Cardiac muscle cell (in vitro differentiated cells and primary cell): ENCODE measurements around the gene SLFN5. TPM values are rescaled to one million over a fixed set of nuclear protein-coding genes. Genes with fewer than 3 reads are reported as not detected.
"Not testable (repeated sequence)": the region's sequence is repeated elsewhere in the genome, so short reads cannot be mapped to it uniquely, and the experiment has no call there.

Source experiments
- DNase-seq, 2 donors: peaks; one replicate each; pipeline versions ENCODE4 v3.0.0 to v3.0.0-alpha.2; 2010 to 2017; ENCODE audit warnings: low read depth in 1 of 2, low spot score in 1 of 2
- H3K27ac ChIP-seq: fragments of 200-600 bp; sonication (generic); 2 replicates; pipeline ENCODE4 v1.5.1; 2016
- H3K27me3 ChIP-seq: fragments of 200-600 bp; sonication (generic); 2 replicates; pipeline ENCODE4 v1.6.0; 2016; ENCODE audit warnings: control low read depth
- H3K36me3 ChIP-seq: fragments of 200-600 bp; sonication (generic); 2 replicates; pipeline ENCODE4 v1.5.1; 2016; ENCODE audit warnings: control low read depth
- H3K4me1 ChIP-seq: fragments of 200-600 bp; sonication (generic); 2 replicates; pipeline ENCODE4 v1.8.1; 2017; ENCODE audit warnings: low read depth, mild to moderate bottlenecking, mixed run types
- H3K4me3 ChIP-seq: fragments of 200-600 bp; sonication (generic); 2 replicates; pipeline ENCODE4 v1.5.1; 2016; ENCODE audit warnings: mild to moderate bottlenecking
- H3K9me3 ChIP-seq: fragments of 200-600 bp; sonication (generic); 2 replicates; pipeline ENCODE4 v1.5.1; 2017; ENCODE audit warnings: low read depth, mild to moderate bottlenecking, control low read depth
- CTCF ChIP-seq: IDR thresholded peaks from 2 replicates; pipeline ENCODE4 v1.5.1; 2012; ENCODE audit warnings: low read depth, mild to moderate bottlenecking, low read length
- polyA plus RNA-seq: library from polyadenylated mRNA; unstranded; fragments of >200 nt; fragmentation: Nextera tagmentation; extraction: Ambion mirVana; gene quantifications from 2 replicates; pipeline ENCODE4 v1.2.1, GENCODE V29; 2016
- total RNA-seq: library from RNA; depleted of rRNA; stranded (reverse); fragments of >200 nt; gene quantifications from 2 replicates; pipeline ENCODE4 v1.2.3, GENCODE V29; 2016

Gene SLFN5
- total RNA-seq: 6.2 and 8.3 TPM in 2 replicates
- 2.7 and 8.9 TPM in 2 replicates for polyA plus RNA-seq

- Histone ChIP-seq H3K27ac (peak within 1 kb of the TSS; percentile 92), H3K4me3 (peak within 1 kb of the TSS; percentile 63), H3K36me3 (no peaks in the 10 kb centered on the region), H3K27me3 (no peaks in the 10 kb centered on the region), H3K9me3 (no peaks in the 10 kb centered on the region), H3K4me1 (peaks cover 18% of the 10 kb centered on the region)
- DNase-seq: peak; percentile 93 to 94
- no peak for TF ChIP-seq CTCF
Observed at GRCh38 chr17:35242805-35243560, at the start of gene SLFN5. Gene SLFN5, plus strand, starts transcription at chr17:35243072. Its CDS starts 15,619 bp downstream, at chr17:35258691.

GRCh38 chr17:35194001-35194400 is 48.9 kb upstream of the SLFN5 start, which contains the start of gene SLC35G3:
Gene SLC35G3, minus strand, starts transcription at chr17:35194393. Its CDS starts 86 bp downstream, at chr17:35194307.
- not testable (repeated sequence) for H3K27me3 ChIP-seq, H3K27ac ChIP-seq, H3K4me1 ChIP-seq, H3K36me3 ChIP-seq, DNase-seq, H3K4me3 ChIP-seq, H3K9me3 ChIP-seq

- not testable (repeated sequence) for H3K4me1 ChIP-seq, H3K9me3 ChIP-seq, H3K4me3 ChIP-seq, H3K27ac ChIP-seq, H3K36me3 ChIP-seq, DNase-seq, H3K27me3 ChIP-seq
Observed at GRCh38 chr17:35195062-35195461, 47.8 kb upstream of the SLFN5 start.

- H3K36me3 ChIP-seq, H3K4me1 ChIP-seq, H3K4me3 ChIP-seq, DNase-seq, H3K9me3 ChIP-seq, H3K27me3 ChIP-seq, H3K27ac ChIP-seq: not testable (repeated sequence)
Observed at GRCh38 chr17:35202582-35202981, 40.3 kb upstream of the SLFN5 start.

- peaks cover 20% of the 10 kb centered on the region for H3K27me3 ChIP-seq
- no peak for TF ChIP-seq CTCF
- no peak for DNase-seq
- H3K27ac ChIP-seq: no peak overlapping the region
- H3K4me1 ChIP-seq: no peaks in the 10 kb centered on the region
- no peaks in the 10 kb centered on the region for H3K9me3 ChIP-seq
- H3K4me3 ChIP-seq: no peak overlapping the region
- H3K36me3 ChIP-seq: no peaks in the 10 kb centered on the region
Observed at GRCh38 chr17:35210741-35211140, 32.1 kb upstream of the SLFN5 start.

- DNase-seq: no peak
- no peaks in the 10 kb centered on the region for H3K36me3 ChIP-seq
- H3K4me3 ChIP-seq: no peak overlapping the region
- no peak for TF ChIP-seq CTCF
- no peak overlapping the region for H3K27ac ChIP-seq
- H3K9me3 ChIP-seq: no peaks in the 10 kb centered on the region
- peaks cover 20% of the 10 kb centered on the region for H3K27me3 ChIP-seq
- H3K4me1 ChIP-seq: no peaks in the 10 kb centered on the region
Observed at GRCh38 chr17:35212668-35213067, 30.2 kb upstream of the SLFN5 start.

- DNase-seq: no peak
- TF ChIP-seq CTCF: no peak
- Histone ChIP-seq H3K27ac (no peak overlapping the region), H3K9me3 (no peaks in the 10 kb centered on the region), H3K36me3 (no peaks in the 10 kb centered on the region), H3K4me1 (no peaks in the 10 kb centered on the region), H3K27me3 (peaks cover 20% of the 10 kb centered on the region), H3K4me3 (no peak overlapping the region)
Observed at GRCh38 chr17:35213412-35213940, 29.4 kb upstream of the SLFN5 start.
